HAP-1 (cell line): ENCODE measurements around the gene RNF166.
A peak's percentile ranks its signal among the peaks of the same experiment; 100 is the strongest.

Source experiments
- DNase-seq, 2 experiments: peaks; one replicate each; pipeline ENCODE4 v3.0.0-alpha.2; 2016 to 2020; ENCODE audit warnings: low spot score in 2 of 2
- H3K27me3 ChIP-seq: fragments of 250-450 bp; sonication (Bioruptor Pico); 2 replicates; pipeline ENCODE4 v1.5.1; 2020; ENCODE audit warnings: low read depth, mild to moderate bottlenecking, moderate library complexity
- H3K36me3 ChIP-seq: fragments of 250-450 bp; sonication (Bioruptor Pico); replicated peaks from 2 replicates; pipeline ENCODE4 v1.5.1; 2020; ENCODE audit warnings: mild to moderate bottlenecking
- H3K4me1 ChIP-seq: fragments of 250-450 bp; sonication (Bioruptor Pico); 2 replicates; pipeline ENCODE4 v1.5.1; 2020; ENCODE audit warnings: mild to moderate bottlenecking
- H3K4me3 ChIP-seq: fragments of 250-450 bp; sonication (Bioruptor Pico); 2 replicates; pipeline ENCODE4 v1.5.1; 2020; ENCODE audit warnings: mild to moderate bottlenecking, moderate library complexity
- H3K9me3 ChIP-seq: fragments of 250-450 bp; sonication (Bioruptor Pico); 2 replicates; pipeline ENCODE4 v1.5.1; 2020; ENCODE audit warnings: mild to moderate bottlenecking, moderate library complexity
- in situ Hi-C: fragments of 300-500 bp; cut with MboI; formaldehyde crosslinking; loops from 3 replicates; pipeline ENCODE4 v1.14.3; 2020; ENCODE audit warnings: low sequenced_read_pairs, inconsistent platforms, mixed read lengths

The RNF166 gene

GRCh38 chr16:88653101-88653500 lies 53.1 kb downstream of the RNF166 start:
- no peak for DNase-seq
- H3K4me1 ChIP-seq = peaks cover 6% of the 10 kb centered on the region
- H3K9me3 ChIP-seq = no peaks in the 10 kb centered on the region
- peaks cover 29% of the 10 kb centered on the region for H3K36me3 ChIP-seq
- H3K4me3 ChIP-seq = no peak overlapping the region
- no peaks in the 10 kb centered on the region for H3K27me3 ChIP-seq
- in situ Hi-C loops = no loop called here

- Histone ChIP-seq H3K9me3 (no peaks in the 10 kb centered on the region), H3K36me3 (peaks cover 26% of the 10 kb centered on the region), H3K4me3 (no peak overlapping the region), H3K27me3 (no peaks in the 10 kb centered on the region), H3K4me1 (peaks cover 6% of the 10 kb centered on the region)
- in situ Hi-C loops = no loop called here
- no peak for DNase-seq
Observed at GRCh38 chr16:88652762-88653063, 53.5 kb downstream of the RNF166 start.

GRCh38 chr16:88651989-88652761 lies 54.0 kb downstream of the RNF166 start:
- DNase-seq = no peak
- Histone ChIP-seq H3K36me3 (peaks cover 26% of the 10 kb centered on the region), H3K4me1 (peaks cover 6% of the 10 kb centered on the region), H3K9me3 (no peaks in the 10 kb centered on the region), H3K4me3 (no peak overlapping the region), H3K27me3 (no peaks in the 10 kb centered on the region)
- in situ Hi-C loops = no loop called here

GRCh38 chr16:88651276-88651988 lies 54.8 kb downstream of the RNF166 start:
- Histone ChIP-seq H3K9me3 (no peaks in the 10 kb centered on the region), H3K27me3 (no peaks in the 10 kb centered on the region), H3K4me3 (peak overlapping the region; percentile 86), H3K4me1 (peaks cover 6% of the 10 kb centered on the region), H3K36me3 (peaks cover 26% of the 10 kb centered on the region)
- in situ Hi-C loops = no loop called here
- DNase-seq = no peak

GRCh38 chr16:88650749-88651275 lies 55.4 kb downstream of the RNF166 start, which contains the start of gene CYBA:
Gene CYBA, minus strand, starts transcription at chr16:88651053. Its CDS starts 40 bp downstream, at chr16:88651013.
- DNase-seq = peak; percentile 67 to 87
- Histone ChIP-seq H3K9me3 (no peaks in the 10 kb centered on the region), H3K36me3 (peaks cover 26% of the 10 kb centered on the region), H3K4me1 (peaks cover 6% of the 10 kb centered on the region), H3K27me3 (no peaks in the 10 kb centered on the region), H3K4me3 (peak within 1 kb of the TSS; percentile 86)
- in situ Hi-C loops = no loop called here

- in situ Hi-C loops = no loop called here
- Histone ChIP-seq H3K36me3 (peaks cover 22% of the 10 kb centered on the region), H3K27me3 (no peaks in the 10 kb centered on the region), H3K4me1 (peaks cover 6% of the 10 kb centered on the region), H3K9me3 (no peaks in the 10 kb centered on the region), H3K4me3 (peak overlapping the region; percentile 86)
- DNase-seq = peak in 1 of 2 experiments; percentile 66
Observed at GRCh38 chr16:88649924-88650748, 56.1 kb downstream of the RNF166 start.

GRCh38 chr16:88649195-88649923 lies 56.8 kb downstream of the RNF166 start:
- peaks cover 6% of the 10 kb centered on the region for H3K4me1 ChIP-seq
- peaks cover 14% of the 10 kb centered on the region for H3K36me3 ChIP-seq
- DNase-seq = no peak
- H3K9me3 ChIP-seq = no peaks in the 10 kb centered on the region
- in situ Hi-C loops = no loop called here
- no peaks in the 10 kb centered on the region for H3K27me3 ChIP-seq
- H3K4me3 ChIP-seq = peak overlapping the region; percentile 86

- no peaks in the 10 kb centered on the region for H3K9me3 ChIP-seq
- H3K4me3 ChIP-seq = no peak overlapping the region
- DNase-seq = no peak
- in situ Hi-C loops = no loop called here
- H3K4me1 ChIP-seq = peaks cover 6% of the 10 kb centered on the region
- no peaks in the 10 kb centered on the region for H3K27me3 ChIP-seq
- H3K36me3 ChIP-seq = peaks cover 5% of the 10 kb centered on the region
Observed at GRCh38 chr16:88647178-88648070, 58.8 kb downstream of the RNF166 start.
